Fibroblast of lung (primary cell): Measurements from ENCODE around the gene CLIP4. TPM values are rescaled to one million over a fixed set of nuclear protein-coding genes. Genes with fewer than 3 reads are reported as not detected.

ENCODE experiments used
- DNase-seq, 2 donors: peaks; one replicate each; pipeline versions ENCODE4 v3.0.0 to v3.0.0-alpha.2; 2010; ENCODE audit warnings: low read depth in 2 of 2
- H2AFZ ChIP-seq: 2 replicates; pipeline ENCODE4 v1.5.1; 2012; ENCODE audit warnings: low read length, control low read depth, inconsistent platforms
- H3K27ac ChIP-seq: 2 replicates; pipeline ENCODE4 v1.5.1; 2011; ENCODE audit warnings: low read length, control low read depth; ENCODE audit not compliant: insufficient read depth
- H3K27me3 ChIP-seq: 2 replicates; pipeline ENCODE4 v1.5.1; 2011; ENCODE audit warnings: mild to moderate bottlenecking, low read length; ENCODE audit not compliant: control insufficient read depth, insufficient read depth
- H3K36me3 ChIP-seq: 2 replicates; pipeline ENCODE4 v1.5.1; 2011; ENCODE audit warnings: low read length; ENCODE audit not compliant: control insufficient read depth, insufficient read depth
- H3K4me1 ChIP-seq: 2 replicates; pipeline ENCODE4 v1.5.1; 2011; ENCODE audit warnings: low read length; ENCODE audit not compliant: control insufficient read depth, insufficient read depth; ENCODE audit errors: extremely low read depth
- H3K4me2 ChIP-seq: 2 replicates; pipeline ENCODE4 v1.5.1; 2011; ENCODE audit warnings: low read length, control low read depth; ENCODE audit not compliant: insufficient read depth; ENCODE audit errors: extremely low read depth
- H3K4me3 ChIP-seq, 4 experiments: fragments of 200-600 bp in 1 of 4; sonication (generic) in 1 of 4; replicated peaks in 1 of 4; 2 replicates each; pipeline ENCODE4 v1.5.1; 2011 to 2016; ENCODE audit warnings: low read length in 4 of 4, low read depth in 3 of 4, mild to moderate bottlenecking in 3 of 4, control low read depth in 2 of 4, inconsistent platforms in 1 of 4, mixed read lengths in 1 of 4; ENCODE audit not compliant: insufficient read depth in 1 of 4; ENCODE audit errors: control extremely low read depth in 1 of 4
- H3K79me2 ChIP-seq: 2 replicates; pipeline ENCODE4 v1.5.1; 2012; ENCODE audit warnings: mild to moderate bottlenecking, low read length, inconsistent platforms; ENCODE audit not compliant: control insufficient read depth, insufficient read depth
- H3K9ac ChIP-seq: 2 replicates; pipeline ENCODE4 v1.5.1; 2011; ENCODE audit warnings: mild to moderate bottlenecking, low read length, control low read depth; ENCODE audit not compliant: insufficient read depth
- H3K9me3 ChIP-seq: 2 replicates; pipeline ENCODE4 v1.5.1; 2012; ENCODE audit warnings: low read depth, low read length; ENCODE audit not compliant: control insufficient read depth, insufficient read depth
- H4K20me1 ChIP-seq: 2 replicates; pipeline ENCODE4 v1.5.1; 2011; ENCODE audit warnings: low read length; ENCODE audit not compliant: control insufficient read depth, insufficient read depth; ENCODE audit errors: extremely low read depth
- EZH2 ChIP-seq: IDR thresholded peaks from 2 replicates; pipeline ENCODE4 v1.5.1; 2012; ENCODE audit warnings: low read length, control low read depth, mild to moderate bottlenecking; ENCODE audit errors: missing control alignments
- polyA plus RNA-seq, 2 donors: library from polyadenylated mRNA; depleted of rRNA in 1 of 2; stranded (reverse) in 1 of 2; unstranded in 1 of 2; fragments of >200 nt; gene quantifications; 2 replicates each; pipeline ENCODE4 v1.2.1, GENCODE V29; 2011 to 2012; ENCODE audit warnings: missing spikeins in 1 of 2
- total RNA-seq: library from RNA; depleted of rRNA; stranded (reverse); fragments of >200 nt; gene quantifications from 2 replicates; pipeline ENCODE4 v1.2.1, GENCODE V29; 2014
- TF ChIP-seq, protein P1 (sequence below), 2 donors: IDR thresholded peaks in 1 of 2; conservative IDR thresholded peaks in 1 of 2; 1 replicate in 1 of 2; 2 replicates in 1 of 2; pipeline ENCODE4 v1.5.1; 2011 to 2012; ENCODE audit warnings: low read length in 2 of 2, control low read depth in 1 of 2, inconsistent platforms in 1 of 2, low read depth in 1 of 2, mild to moderate bottlenecking in 1 of 2

Gene CLIP4
- total and polyA plus RNA-seq, 2 donors (not counting 1 experiment from before 2014, with no cell fraction given): 39.9 to 127 TPM

GRCh38 chr2:29114586-29114945, 649 bp upstream of the CLIP4 start:
- H3K4me2 ChIP-seq: peak overlapping the region; percentile 39
- peaks cover 25% of the 10 kb centered on the region for H3K79me2 ChIP-seq
- H3K9me3 ChIP-seq: no peaks in the 10 kb centered on the region
- H3K27me3 ChIP-seq: no peaks in the 10 kb centered on the region
- no peak overlapping the region for H3K9ac ChIP-seq
- H3K36me3 ChIP-seq: no peaks in the 10 kb centered on the region
- H3K27ac ChIP-seq: peak overlapping the region; percentile 68
- H3K4me3 ChIP-seq: peak overlapping the region in 2 of 4 experiments; percentile 20 to 84
- TF ChIP-seq EZH2: no peak
- TF ChIP-seq, protein P1, sequence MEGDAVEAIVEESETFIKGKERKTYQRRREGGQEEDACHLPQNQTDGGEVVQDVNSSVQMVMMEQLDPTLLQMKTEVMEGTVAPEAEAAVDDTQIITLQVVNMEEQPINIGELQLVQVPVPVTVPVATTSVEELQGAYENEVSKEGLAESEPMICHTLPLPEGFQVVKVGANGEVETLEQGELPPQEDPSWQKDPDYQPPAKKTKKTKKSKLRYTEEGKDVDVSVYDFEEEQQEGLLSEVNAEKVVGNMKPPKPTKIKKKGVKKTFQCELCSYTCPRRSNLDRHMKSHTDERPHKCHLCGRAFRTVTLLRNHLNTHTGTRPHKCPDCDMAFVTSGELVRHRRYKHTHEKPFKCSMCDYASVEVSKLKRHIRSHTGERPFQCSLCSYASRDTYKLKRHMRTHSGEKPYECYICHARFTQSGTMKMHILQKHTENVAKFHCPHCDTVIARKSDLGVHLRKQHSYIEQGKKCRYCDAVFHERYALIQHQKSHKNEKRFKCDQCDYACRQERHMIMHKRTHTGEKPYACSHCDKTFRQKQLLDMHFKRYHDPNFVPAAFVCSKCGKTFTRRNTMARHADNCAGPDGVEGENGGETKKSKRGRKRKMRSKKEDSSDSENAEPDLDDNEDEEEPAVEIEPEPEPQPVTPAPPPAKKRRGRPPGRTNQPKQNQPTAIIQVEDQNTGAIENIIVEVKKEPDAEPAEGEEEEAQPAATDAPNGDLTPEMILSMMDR (conservative IDR thresholded peaks at IDR 0.05 in 1 of 2, IDR thresholded peaks at IDR 0.05 in 1 of 2; ENCODE audit: low read depth in 1 of 2, low read length in 2 of 2): no peak
- no peak for DNase-seq
- H2AFZ ChIP-seq: peak overlapping the region; percentile 57
- H4K20me1 ChIP-seq: no peaks in the 10 kb centered on the region
- H3K4me1 ChIP-seq: peaks cover 27% of the 10 kb centered on the region

DNA sequence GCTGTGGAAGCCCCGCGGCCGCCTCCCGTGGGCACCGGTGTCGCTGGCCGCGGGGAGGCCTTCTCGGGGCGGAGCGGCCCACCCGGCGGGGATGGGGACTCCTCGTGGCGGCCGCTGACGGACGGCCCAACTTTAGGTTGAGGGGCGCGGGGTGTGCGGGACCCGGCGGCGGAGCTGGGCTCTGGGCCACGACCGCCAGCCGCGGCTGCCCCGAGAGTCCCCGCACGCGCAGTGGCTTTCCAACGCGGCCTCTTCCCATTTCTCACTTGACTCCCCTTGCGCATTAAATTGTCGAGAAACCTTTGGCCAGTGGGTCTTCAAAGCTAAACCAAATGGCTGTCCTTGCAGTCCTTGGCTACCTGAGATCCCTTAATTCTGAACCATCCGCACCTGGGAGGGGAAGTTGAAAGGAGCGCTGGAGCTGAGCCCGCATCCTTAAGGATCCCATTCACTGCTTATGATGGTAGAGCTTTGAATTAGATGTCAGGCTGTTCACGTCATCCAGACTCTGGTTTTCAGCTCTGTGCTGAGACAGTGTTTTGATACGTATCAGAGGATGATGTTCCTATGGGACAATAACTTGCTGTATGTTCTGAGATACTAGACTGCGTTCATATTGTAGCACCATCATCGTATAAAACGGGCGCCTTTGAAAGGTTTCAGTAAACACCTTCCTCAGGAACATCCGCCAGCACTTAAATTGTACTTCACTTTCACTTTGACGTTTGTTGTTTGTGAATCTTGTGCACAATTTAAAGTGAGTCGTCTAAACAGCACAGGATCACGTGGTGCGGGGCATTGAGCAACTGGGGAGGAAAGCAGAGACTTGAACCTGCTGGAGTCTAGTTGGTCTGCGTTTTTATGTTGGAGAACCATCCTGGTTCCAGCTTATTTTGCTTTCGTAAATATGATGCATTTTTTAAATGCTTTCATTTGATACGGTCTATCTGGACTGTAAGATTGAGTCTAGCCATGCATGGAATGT, 874 bp downstream of the CLIP4 start:
- H3K27ac ChIP-seq: peak overlapping the region; percentile 94
- no peak for TF ChIP-seq EZH2
- peak overlapping the region; percentile 83 for H3K9ac ChIP-seq
- peaks cover 27% of the 10 kb centered on the region for H3K4me1 ChIP-seq
- peak overlapping the region; percentile 98 for H3K4me2 ChIP-seq
- no peaks in the 10 kb centered on the region for H3K36me3 ChIP-seq
- H3K4me3 ChIP-seq: peak overlapping the region; percentile 84 to 93 (median 88)
- peak overlapping the region; percentile 90 for H2AFZ ChIP-seq
- peaks cover 36% of the 10 kb centered on the region for H3K79me2 ChIP-seq
- H3K27me3 ChIP-seq: no peaks in the 10 kb centered on the region
- no peaks in the 10 kb centered on the region for H3K9me3 ChIP-seq
- peak; percentile 79 to 86 for DNase-seq
- no peaks in the 10 kb centered on the region for H4K20me1 ChIP-seq

DNA sequence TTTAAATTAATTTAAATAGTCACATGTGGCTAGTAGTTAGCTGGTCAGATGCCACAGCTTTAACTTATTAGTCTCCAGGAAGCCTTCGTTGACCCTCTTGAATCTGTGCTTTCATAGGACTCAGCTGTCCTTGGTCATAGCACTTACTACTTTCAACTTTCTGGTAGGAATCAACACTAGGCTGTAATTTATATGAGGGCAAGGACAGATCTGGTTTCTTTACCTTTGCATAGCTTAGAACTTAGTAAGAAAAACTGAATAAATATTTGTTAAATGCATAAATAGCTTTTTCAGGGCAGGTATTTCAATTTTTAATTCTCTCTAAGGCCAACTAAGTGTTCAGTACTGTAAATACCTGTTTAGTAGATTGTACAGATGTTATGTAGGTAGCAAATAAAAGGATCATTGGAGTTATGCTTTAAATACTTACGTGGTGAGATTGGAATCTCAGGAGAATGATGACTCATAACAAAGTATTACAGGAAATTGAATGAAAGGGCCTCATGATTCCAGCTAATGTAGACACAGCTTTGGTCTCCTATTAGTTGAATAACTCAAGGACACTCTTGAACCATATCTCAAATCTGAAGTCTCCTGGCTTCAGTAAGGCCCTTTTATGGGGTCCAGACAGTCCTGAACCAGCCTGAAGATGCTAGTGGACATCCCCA, 2.6 kb downstream of the CLIP4 start:
- H3K27ac ChIP-seq: peak overlapping the region; percentile 40
- no peaks in the 10 kb centered on the region for H3K9me3 ChIP-seq
- H3K4me2 ChIP-seq: peak overlapping the region; percentile 34
- peak overlapping the region in 1 of 4 experiments; percentile 4 for H3K4me3 ChIP-seq
- no peaks in the 10 kb centered on the region for H3K27me3 ChIP-seq
- DNase-seq: peak; percentile 46 to 88
- TF ChIP-seq, protein P1 (conservative IDR thresholded peaks at IDR 0.05 in 1 of 2, IDR thresholded peaks at IDR 0.05 in 1 of 2; ENCODE audit: low read depth in 1 of 2, low read length in 2 of 2): no peak
- TF ChIP-seq EZH2: no peak
- H3K79me2 ChIP-seq: peaks cover 39% of the 10 kb centered on the region
- H4K20me1 ChIP-seq: no peaks in the 10 kb centered on the region
- no peaks in the 10 kb centered on the region for H3K36me3 ChIP-seq
- H2AFZ ChIP-seq: no peak overlapping the region
- no peak overlapping the region for H3K9ac ChIP-seq
- peaks cover 27% of the 10 kb centered on the region for H3K4me1 ChIP-seq
